GM19240 (cell line): ENCODE measurements around the gene MTHFD2L.

Experiments
- DNase-seq: peaks from one replicate; pipeline ENCODE4 v3.0.0; 2011; ENCODE audit warnings: low spot score; ENCODE audit not compliant: insufficient read length

Gene MTHFD2L

DNA sequence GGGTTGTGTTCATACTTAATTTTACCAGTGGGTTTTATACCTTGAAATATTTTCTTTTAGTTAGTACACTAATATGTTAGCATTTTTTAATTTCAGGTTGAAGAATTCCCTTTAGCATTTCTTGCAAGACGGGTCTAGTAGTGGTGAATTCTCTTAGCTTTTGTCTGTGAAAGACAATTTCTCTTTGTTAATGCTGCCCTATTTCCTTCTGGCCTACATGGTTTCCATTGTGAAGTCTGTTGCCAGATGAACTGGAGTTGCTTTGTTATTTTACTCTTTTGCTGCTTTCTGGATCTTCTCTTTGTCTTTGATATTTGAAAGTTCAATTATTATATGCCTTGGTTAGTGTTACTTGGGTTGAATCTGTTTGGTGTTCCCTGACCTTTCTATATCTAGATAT, 25.0 kb upstream of the MTHFD2L start:
- no peak for DNase-seq

DNA sequence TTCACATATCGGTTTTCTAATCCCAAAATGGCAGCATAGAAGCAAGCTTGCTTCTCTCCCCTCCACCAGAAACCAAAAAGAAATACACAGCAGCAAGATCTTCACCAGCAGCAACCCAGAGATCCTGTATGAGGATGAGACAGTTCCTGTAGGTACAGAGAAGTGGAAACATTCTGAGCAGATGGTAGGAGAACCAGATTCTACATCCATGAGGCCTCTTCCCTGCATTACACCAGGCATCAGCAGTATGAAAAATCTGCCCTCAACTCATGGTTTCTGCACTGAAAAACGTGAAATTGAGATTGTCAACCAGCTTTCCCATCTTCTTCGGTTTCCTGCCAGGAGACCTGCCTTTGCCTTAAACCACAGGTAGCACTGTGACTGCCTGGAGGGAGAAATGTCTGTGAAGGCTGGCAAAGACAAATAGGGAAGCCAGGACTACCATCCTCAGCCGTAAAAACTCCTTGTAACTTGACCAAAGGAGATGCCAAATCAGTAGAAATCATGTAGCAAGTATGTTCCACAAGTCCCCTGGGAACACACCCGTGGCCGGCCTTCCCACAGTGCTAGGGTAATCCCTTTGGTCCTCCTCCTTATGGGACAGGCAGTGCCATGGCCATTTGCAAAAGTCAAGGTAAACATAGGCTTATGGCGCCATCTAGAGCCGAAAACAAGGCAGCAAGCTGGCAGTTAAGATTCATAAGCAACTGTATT, 24.0 kb upstream of the MTHFD2L start:
- DNase-seq: peak; percentile 11

DNA sequence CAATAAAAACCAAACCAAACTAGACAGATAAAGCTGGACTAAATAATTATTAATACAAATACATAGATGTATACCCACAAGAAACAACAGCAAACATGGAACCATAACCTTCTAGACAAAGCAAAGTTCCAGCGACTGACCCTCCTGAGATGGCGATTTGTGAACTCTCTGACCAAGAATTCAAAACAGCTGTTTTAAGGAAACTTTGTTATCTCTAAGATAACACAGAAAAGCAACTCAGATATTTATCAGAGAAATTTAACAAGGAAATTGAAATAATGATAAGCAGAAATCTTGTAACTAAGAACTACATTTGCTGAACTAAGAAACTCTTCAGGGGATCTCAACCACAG, 23.4 kb upstream of the MTHFD2L start:
- no peak for DNase-seq

DNA sequence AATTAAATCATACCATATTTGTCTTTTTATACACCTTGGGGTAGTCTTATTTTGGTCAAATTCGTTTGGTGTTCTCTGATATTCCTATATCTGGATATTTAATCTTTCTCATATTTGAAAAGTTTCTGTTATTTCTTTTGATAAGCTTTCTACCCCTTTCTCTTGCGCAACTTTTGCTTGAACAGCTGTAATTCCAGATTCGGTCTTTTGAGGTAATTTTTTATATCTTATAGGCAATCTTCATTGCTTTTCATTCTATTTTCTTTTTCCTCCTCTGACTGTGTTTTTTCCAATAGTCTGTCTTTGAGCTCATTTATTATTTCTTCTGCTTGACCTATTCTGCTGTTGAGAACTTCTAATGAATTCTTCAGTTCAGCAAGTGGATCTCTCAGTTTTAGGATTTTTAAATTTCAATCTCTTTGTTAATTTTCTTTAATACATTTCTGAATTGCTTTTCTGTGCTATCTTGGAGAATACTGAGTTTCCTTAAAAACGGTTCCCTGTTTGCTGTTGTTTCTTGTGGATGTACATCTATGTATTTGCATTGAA, 11.3 kb upstream of the MTHFD2L start:
- DNase-seq: no peak

DNA sequence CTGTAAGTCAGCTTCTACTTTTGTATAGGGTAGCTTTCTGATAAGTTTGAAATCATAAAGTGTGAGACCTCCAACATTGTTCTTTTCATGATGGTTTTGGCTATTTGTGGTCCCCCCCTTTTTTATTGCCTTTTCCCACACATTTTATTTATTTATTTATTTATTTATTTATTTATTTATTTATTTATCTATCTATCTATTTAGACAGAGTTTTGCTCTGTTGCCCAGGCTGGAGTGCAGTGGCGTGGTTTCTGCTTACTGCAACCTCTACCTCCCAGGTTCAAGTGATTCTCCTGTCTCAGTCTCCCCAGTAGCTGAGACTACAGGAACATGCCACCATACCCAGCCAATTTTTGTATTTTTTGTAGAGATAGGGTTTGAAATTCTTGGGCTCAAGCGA, 9.7 kb upstream of the MTHFD2L start:
- no peak for DNase-seq

DNA sequence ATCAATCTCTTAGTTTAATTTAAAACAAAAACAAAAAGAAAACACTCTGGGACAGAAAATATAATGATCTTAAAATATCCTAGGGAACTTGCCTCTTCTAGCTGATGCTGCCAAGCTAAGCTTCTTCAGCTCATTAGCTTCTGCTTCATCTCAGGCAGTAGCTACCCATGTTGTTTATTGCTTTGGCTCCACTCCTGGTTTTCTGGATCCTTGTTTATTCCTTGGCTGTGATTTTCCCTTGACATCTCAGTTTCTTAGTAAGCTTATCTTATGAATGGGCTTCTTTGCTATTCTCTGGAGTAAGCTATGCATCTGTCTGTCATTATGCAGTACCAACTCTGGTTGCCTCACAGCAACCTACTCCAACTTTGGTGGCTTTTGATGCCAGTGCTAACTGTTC, 5.1 kb upstream of the MTHFD2L start:
- no peak for DNase-seq

DNA sequence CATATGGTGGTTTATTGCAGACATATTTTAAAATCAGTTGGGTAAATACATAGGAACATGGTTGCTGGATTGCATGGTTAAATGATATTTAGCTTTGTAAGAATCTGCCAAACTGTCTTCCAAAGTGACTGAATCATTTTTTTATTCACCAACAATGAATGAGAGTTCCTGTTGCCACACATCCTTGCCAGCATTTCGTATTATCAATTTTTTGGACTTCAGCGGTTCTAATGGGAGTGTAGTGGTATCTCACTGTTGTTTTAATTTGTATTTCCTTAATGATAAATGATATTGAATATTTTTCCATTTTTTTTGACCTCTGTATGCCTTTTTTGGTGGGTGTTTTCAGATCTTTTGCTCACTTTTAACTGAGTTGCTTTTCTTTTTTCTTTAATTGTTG, 1.4 kb upstream of the MTHFD2L start:
- DNase-seq: no peak

DNA sequence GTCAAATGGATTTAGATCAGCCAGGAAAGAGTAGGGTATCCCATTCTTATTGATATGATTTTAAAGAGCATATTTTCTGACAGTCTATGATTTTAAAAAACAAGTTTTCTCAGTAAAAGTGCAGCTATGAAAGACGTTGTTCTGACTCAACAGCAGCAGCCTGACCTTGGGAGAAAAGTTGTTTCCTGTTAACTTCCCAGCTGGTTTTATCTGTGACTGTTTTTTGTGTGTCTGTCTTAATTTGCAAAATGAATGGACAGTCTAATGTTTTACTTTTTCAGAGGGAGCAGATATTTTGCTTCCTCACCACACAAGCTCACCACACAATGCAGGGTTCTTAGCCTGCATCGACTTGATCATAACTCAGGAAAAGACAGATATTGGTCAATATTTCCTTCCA, 764 bp upstream of the MTHFD2L start:
- DNase-seq: no peak

DNA sequence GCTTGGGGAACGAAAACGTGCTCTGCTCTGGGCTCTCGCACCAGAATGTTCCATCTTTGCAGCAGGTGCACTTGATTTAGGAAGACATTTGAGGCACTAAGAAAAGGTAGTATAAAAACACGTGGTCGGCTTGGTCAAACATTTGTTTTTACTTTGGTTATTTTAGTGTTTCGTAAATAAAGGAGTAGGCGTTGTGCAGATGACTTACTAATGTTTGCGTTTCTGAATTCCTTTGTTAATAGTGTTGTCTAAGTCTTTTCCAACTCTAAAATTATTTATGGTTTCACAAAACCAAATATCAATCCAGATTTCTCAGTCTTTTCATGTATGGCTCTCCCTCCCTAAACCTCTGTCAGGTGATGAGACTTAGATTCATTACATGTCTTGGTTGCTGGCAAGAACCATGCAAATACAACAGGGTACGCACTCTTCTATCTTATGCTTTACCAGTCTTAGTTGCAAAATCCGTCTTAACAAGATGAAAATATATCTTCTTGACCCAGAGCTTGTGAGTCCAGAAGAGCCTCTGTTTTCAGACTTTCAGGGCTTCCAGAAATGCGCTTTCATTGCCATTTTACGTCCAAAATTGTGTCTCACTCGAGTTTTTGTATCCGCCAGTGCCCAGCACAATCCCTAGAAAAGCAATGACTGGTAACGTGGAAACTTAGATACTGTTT, 686 bp downstream of the MTHFD2L start:
- no peak for DNase-seq

DNA sequence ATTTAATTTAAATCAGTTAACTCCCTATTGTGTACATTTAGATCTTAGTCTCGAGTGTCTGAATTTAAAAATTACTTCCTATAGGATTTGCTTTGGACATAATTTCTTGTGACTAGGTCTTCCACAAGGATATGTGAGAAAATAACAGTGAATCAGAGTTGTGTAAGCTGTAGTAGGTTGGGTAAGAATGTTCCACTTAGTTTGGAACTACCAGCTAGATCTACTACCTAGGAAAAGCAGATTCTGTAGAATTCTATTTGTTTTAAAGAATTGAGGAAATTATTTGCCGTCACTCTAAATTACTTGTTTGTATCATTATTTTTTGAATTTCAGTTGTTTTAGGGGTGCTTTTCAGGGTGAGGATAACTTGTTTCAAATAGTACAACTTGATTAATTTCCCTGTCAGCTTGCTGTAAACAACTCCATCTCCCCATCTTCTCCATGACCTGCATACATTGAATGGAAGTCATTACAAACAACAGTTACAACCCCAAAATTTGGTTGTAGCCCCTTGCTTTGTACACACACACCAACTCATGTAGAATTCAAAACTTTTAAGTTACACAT, 1.3 kb downstream of the MTHFD2L start:
- DNase-seq: no peak

DNA sequence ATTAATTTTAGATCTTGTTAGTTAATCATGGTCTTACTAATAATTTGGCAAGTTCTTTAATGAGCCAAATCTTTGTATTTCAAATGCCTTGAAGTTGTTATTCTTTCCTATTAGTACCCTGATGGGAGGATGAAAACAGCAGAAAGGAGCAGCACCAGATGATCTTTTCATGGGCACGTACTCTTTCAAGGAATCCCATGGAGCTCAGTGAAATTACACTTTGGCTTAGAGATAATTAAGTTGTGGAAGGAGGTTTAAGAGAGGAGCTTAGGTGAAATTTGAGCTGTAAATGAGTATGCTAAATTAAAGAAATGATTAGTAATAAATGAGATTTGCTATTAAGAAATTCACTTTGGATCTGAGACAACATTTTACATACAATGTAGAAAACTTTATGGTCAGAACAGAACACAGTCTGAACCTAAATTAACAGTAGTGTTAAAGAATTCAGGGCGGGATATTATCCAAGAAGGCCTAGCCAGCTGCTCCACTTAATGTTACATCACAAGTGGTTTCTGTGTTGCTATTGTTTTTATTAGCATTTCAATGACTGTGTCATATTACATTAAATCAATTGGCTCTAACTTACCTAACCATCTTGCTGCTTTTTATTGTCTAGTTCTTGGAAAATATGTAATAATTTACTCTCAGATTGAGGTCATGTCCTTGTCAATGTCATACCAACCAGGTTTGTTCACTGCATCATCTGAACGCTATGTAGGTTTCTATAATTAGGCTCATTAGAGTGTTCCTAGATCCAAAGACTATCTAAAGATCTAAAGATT, 3.9 kb downstream of the MTHFD2L start:
- no peak for DNase-seq

DNA sequence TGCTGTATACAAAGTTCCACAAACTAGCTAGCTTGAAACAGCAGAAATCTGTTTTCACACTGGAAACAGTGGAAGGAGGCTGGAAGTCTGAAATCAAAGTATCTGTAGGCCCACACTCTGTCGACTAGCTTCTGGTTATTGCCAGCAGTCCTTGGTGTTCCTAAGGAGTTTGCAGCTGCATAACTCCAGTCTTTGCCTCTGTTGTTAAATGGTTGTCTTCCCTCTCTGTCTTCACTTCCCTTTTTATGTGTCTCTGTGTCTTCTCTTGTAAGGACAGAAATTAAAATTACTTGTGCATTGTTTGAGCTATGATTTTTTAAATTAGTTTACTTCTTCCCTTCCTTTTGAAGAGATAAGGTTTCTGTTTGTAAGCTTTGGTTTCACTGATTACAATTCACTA, 8.2 kb downstream of the MTHFD2L start:
- no peak for DNase-seq

DNA sequence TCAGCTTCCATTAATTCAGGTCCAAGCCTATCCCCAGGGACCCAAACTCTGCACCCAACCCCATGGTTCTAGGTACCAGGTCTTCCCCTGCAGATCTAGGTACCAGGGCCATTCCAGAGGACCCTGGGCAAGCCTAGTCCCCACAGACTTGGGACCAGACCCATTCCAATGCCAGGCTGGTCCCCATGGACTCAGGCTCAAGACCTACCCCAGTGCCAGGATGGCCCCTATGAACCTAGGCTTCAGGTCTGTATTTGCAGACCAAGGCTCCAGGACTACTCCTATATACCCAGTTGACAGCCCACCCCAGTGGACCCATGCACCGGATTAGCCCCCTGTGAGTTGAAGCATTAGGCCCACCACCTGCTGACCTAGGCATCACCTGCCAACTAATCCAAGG, 8.9 kb downstream of the MTHFD2L start:
- no peak for DNase-seq

DNA sequence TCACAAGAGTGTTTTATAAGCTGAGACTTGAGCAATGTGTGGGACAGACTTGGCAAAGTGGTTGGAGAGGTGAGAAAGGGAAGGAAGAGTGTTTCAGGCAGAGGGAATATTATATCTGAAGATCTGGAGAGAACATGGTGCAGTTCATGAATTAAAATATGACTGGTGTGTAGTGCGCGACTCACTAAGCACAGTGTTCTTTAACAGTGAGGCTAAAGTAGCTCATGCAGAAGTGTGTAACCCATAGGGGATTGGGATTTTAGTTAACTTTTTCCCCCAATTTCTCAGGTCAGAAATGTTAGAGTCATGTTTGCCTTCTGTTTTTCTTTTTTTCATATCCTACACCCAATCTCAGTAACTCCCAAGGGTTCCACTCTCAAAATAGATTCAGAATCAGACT, 9.7 kb downstream of the MTHFD2L start:
- DNase-seq: no peak

DNA sequence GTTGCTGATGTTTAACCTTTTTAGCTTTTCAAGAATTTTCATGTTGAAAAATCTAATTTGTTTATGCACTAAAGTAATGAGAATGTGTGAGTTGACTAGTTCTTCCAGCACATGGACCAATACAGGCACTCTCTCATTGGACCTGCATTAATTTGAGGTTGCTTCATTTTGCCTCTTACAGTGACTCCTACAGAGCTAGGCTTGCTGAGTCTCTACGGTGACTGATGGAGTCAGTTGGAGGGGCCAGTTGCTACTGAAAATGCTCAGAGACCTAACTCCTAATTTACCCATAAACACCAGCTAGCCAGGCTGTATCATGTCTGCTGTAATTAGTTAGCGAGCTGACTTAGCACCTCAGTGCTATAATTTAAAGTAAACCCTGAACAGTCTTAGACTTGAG, 10.9 kb downstream of the MTHFD2L start:
- no peak for DNase-seq

DNA sequence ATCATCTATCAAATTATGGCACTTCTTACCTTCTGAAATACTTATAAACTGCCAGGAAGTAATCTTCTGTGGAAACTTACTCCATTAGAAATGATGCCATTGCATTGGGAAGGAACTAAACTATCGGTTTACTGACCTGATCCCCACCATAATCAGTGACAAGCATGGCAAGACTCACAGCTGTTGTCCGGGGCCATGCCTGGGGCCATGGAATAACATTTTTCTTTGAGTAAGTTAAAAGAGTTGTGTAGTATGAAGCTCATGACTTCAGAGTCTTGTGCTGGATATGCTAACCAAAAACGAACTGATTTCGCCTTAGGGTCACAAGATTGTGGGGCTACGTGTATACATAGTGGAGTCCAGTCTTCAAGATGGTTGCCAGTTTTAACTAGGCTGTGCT, 15.4 kb downstream of the MTHFD2L start:
- DNase-seq: no peak

DNA sequence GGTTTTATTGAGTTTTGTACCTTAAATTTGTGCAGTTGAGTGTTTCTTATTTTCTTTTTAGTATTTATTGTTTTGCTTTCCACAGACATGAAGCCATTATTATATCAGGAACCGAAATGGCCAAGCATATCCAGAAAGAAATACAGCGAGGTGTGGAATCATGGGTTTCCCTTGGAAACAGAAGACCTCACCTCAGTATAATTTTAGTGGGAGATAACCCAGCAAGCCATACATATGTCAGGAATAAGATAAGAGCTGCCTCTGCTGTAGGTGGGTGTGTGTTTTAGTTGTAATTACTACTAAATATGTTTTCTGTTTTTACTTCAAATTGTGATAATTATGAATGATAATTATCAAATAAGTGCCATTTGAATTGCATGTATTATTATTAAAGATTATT, 16.5 kb downstream of the MTHFD2L start:
- no peak for DNase-seq

DNA sequence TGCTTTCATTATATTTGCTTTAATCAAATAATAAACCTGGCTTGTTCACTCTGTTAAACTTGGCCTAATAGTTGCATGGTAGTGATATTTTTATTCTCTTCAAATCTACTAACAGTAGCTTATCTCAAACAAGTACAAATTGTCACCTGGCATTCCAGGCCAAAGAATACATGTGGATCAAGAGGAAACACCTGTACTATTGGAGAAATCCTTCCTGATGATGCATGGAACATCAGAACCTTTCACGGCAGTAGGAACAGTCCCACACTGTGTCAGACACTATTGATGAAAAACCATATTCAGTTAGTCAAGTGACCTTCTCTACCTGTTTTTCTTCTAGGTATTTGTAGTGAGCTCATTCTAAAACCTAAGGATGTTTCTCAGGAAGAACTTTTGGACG, 17.0 kb downstream of the MTHFD2L start:
- DNase-seq: no peak

DNA sequence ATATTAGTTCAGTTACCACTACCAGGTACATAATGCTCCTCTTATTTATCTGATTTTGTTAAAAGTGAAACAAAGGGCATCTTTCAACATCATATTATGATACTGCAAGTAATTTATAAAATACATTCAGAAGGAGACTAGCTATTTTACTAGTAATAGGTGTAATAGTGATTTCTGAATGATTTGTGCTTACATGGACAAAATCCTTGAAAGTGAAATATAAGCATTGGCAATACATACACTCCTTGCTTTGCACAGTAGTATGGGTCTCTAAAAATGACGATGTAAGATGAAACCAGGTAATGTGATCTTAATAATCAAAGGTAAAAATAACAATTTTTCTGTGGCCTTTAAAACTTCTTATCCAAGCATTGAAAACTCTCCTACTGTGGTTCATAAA, 17.5 kb downstream of the MTHFD2L start:
- DNase-seq: no peak

DNA sequence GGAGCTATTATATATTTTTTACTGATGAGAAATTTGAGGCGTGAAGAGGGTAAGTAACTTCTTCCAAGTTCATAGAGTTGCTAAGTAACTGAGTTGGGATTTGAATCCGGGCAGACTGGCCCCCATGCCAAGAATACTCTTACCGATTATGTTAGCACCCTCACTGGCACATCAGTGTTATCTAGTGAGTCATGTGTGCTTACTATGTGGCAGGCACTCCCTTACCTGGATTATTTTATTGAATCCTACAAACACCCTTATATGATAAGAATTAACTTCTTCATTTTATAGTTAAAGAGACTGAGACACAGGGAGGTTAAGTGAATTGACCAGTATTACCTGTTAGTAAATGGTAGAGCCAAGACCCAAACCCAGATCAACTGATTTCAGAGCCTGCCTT, 20.9 kb downstream of the MTHFD2L start:
- DNase-seq: no peak

DNA sequence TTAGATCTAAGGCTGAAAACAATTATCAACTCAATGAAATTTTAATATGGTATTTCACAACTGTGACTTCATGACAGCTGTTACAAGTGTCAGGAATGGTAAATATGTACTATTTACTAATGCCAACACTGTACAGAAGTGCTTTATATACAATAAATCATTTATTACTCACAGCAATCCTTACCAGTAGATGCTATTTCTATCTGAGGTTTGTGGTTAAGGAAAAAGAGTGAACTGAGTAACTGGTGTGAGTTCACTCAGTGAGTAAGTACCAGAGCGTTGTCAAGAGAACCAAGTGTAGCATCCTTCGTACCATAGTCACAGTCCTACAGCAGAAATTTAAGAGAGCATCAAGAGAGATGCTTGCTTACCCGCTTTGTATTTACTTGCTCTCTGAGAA, 23.3 kb downstream of the MTHFD2L start:
- no peak for DNase-seq

DNA sequence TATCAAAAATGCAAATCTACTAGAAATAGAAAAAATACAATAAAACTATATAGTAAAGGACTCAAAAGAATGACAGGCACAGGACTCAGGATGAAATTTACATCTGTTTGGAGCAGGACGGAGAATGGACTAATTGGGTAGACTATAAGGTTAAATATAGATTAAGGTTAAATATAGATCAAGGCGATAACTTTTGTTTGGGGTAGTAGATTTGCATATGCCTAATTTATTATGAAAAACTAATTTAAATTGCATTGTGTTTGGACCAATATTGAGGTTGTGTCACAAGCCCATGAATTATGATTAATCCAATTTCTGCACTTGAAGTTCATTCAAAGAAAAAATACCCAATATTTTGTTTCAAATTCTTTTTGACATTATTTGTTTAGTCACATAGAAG, 31.0 kb downstream of the MTHFD2L start:
- no peak for DNase-seq
